Daoy (cell line): ENCODE data around the gene TMX3. TPM values are rescaled to one million over a fixed set of nuclear protein-coding genes. Genes with fewer than 3 reads are reported as not detected.

ENCODE experiments used
- DNase-seq: peaks from one replicate; pipeline ENCODE4 v3.0.0-alpha.2; 2015; ENCODE audit warnings: low read depth
- total RNA-seq: library from RNA; depleted of rRNA; stranded (reverse); fragments of >200 nt; shearing (Covaris generic); gene quantifications from 2 replicates; pipeline ENCODE4 v1.2.3, GENCODE V29; 2014; rRNA removed

Gene TMX3
- 39.6 and 43.4 TPM in 2 replicates for total RNA-seq

GRCh38 chr18:68714712-68715496 is at the start of gene TMX3:
Gene TMX3 (minus strand): TSS chr18:68715108. CDS start chr18:68714981, 127 bp downstream.
- DNase-seq = peak; percentile 95

- DNase-seq = no peak
Measured at GRCh38 chr18:68764016-68764415, 49.1 kb upstream of the TMX3 start.

- peak; percentile 17 for DNase-seq
Measured at GRCh38 chr18:68763083-68763482, 48.2 kb upstream of the TMX3 start.

GRCh38 chr18:68759308-68759707 is 44.4 kb upstream of the TMX3 start:
- DNase-seq = no peak

- no peak for DNase-seq
Measured at GRCh38 chr18:68757126-68757525, 42.2 kb upstream of the TMX3 start.

GRCh38 chr18:68742206-68742605 is 27.3 kb upstream of the TMX3 start:
- DNase-seq = no peak

GRCh38 chr18:68740966-68741365 is 26.1 kb upstream of the TMX3 start:
- no peak for DNase-seq

- DNase-seq = no peak
Measured at GRCh38 chr18:68739462-68739861, 24.6 kb upstream of the TMX3 start.

GRCh38 chr18:68738564-68738963 is 23.7 kb upstream of the TMX3 start:
- no peak for DNase-seq

GRCh38 chr18:68735483-68736343 is 20.8 kb upstream of the TMX3 start:
- DNase-seq = no peak

- no peak for DNase-seq
Measured at GRCh38 chr18:68734308-68734707, 19.4 kb upstream of the TMX3 start.

GRCh38 chr18:68733707-68734106 is 18.8 kb upstream of the TMX3 start:
- no peak for DNase-seq

GRCh38 chr18:68728081-68728700 is 13.3 kb upstream of the TMX3 start:
- no peak for DNase-seq

GRCh38 chr18:68727506-68727905 is 12.6 kb upstream of the TMX3 start:
- no peak for DNase-seq

- no peak for DNase-seq
Measured at GRCh38 chr18:68725346-68725745, 10.4 kb upstream of the TMX3 start.

- DNase-seq = no peak
Measured at GRCh38 chr18:68724021-68724420, 9.1 kb upstream of the TMX3 start.

GRCh38 chr18:68723539-68723938 is 8.6 kb upstream of the TMX3 start:
- no peak for DNase-seq

- DNase-seq = no peak
Measured at GRCh38 chr18:68722821-68723220, 7.9 kb upstream of the TMX3 start.

- DNase-seq = no peak
Measured at GRCh38 chr18:68721681-68722583, 7.0 kb upstream of the TMX3 start.

- peak; percentile 9 for DNase-seq
Measured at GRCh38 chr18:68714366-68714711, 569 bp downstream of the TMX3 start.

GRCh38 chr18:68713796-68714195 is 1.1 kb downstream of the TMX3 start:
- no peak for DNase-seq
